ENCODE measurements around the gene SCUBE3. TPM values are rescaled to one million over a fixed set of nuclear protein-coding genes. Genes with fewer than 3 reads are reported as not detected.

The SCUBE3 gene
- total RNA-seq, 2 donors from 2014 or later = 0.12 to 0.59 TPM

- Histone ChIP-seq H3K27me3 (no peaks in the 10 kb centered on the region), H3K9me3 (no peaks in the 10 kb centered on the region), H3K27ac (no peak overlapping the region), H3K4me1 (peaks cover 0 to 17% of the 10 kb centered on the region in 2 donors), H3K36me3 (peaks cover 29% of the 10 kb centered on the region), H3K4me3 (no peak overlapping the region)
- no peak for DNase-seq (ENCODE audit: low spot score)
- TF ChIP-seq, protein P1, sequence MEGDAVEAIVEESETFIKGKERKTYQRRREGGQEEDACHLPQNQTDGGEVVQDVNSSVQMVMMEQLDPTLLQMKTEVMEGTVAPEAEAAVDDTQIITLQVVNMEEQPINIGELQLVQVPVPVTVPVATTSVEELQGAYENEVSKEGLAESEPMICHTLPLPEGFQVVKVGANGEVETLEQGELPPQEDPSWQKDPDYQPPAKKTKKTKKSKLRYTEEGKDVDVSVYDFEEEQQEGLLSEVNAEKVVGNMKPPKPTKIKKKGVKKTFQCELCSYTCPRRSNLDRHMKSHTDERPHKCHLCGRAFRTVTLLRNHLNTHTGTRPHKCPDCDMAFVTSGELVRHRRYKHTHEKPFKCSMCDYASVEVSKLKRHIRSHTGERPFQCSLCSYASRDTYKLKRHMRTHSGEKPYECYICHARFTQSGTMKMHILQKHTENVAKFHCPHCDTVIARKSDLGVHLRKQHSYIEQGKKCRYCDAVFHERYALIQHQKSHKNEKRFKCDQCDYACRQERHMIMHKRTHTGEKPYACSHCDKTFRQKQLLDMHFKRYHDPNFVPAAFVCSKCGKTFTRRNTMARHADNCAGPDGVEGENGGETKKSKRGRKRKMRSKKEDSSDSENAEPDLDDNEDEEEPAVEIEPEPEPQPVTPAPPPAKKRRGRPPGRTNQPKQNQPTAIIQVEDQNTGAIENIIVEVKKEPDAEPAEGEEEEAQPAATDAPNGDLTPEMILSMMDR (IDR thresholded peaks at IDR 0.05) = no peak
These were observed 65.0 kb downstream of the SCUBE3 start for GRCh38 chr6:35278708-35279107.

- peaks cover 42% of the 10 kb centered on the region for H3K36me3 ChIP-seq
- TF ChIP-seq, protein P1 (IDR thresholded peaks at IDR 0.05) = no peak
- no peaks in the 10 kb centered on the region for H3K27me3 ChIP-seq
- no peak overlapping the region for H3K4me3 ChIP-seq
- H3K4me1 ChIP-seq = no peaks in the 10 kb centered on the region
- H3K9me3 ChIP-seq = no peaks in the 10 kb centered on the region
- no peak overlapping the region for H3K27ac ChIP-seq
- DNase-seq (ENCODE audit: low spot score) = no peak
These were observed 67.1 kb downstream of the SCUBE3 start for GRCh38 chr6:35280903-35281302.

GRCh38 chr6:35282472-35282871 is 68.7 kb downstream of the SCUBE3 start:
- DNase-seq (ENCODE audit: low spot score) = no peak
- no peaks in the 10 kb centered on the region for H3K9me3 ChIP-seq
- peaks cover 0 to 2% of the 10 kb centered on the region in 2 donors for H3K4me1 ChIP-seq
- TF ChIP-seq, protein P1 (IDR thresholded peaks at IDR 0.05) = no peak
- no peaks in the 10 kb centered on the region for H3K27me3 ChIP-seq
- no peak overlapping the region for H3K4me3 ChIP-seq
- H3K36me3 ChIP-seq = peaks cover 56% of the 10 kb centered on the region
- H3K27ac ChIP-seq = no peak overlapping the region

DNA sequence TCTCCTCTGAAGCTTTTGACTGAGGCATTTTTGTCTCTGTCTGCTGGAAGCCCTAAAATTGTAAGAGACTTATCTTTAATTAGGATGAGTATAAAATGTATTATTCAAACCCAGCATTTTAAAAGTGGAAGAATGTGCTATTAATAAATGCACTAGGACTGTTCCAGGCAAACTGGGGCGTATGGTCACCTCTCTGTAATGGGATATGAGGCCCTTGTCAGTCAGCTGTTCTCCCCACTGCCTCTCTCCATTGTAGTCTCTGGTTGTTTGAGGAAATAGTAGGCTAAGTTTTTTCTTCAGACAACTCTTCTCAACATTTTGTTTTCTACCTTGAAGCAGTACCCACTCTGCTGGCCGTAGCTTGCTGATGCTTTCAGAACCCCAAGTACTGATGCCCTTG is 69.6 kb downstream of the SCUBE3 start:
- no peaks in the 10 kb centered on the region for H3K9me3 ChIP-seq
- no peak overlapping the region for H3K4me3 ChIP-seq
- no peak overlapping the region for H3K27ac ChIP-seq
- TF ChIP-seq, protein P1 (IDR thresholded peaks at IDR 0.05) = no peak
- peaks cover 0 to 6% of the 10 kb centered on the region in 2 donors for H3K4me1 ChIP-seq
- DNase-seq (ENCODE audit: low spot score) = no peak
- H3K36me3 ChIP-seq = peaks cover 65% of the 10 kb centered on the region
- no peaks in the 10 kb centered on the region for H3K27me3 ChIP-seq

DNA sequence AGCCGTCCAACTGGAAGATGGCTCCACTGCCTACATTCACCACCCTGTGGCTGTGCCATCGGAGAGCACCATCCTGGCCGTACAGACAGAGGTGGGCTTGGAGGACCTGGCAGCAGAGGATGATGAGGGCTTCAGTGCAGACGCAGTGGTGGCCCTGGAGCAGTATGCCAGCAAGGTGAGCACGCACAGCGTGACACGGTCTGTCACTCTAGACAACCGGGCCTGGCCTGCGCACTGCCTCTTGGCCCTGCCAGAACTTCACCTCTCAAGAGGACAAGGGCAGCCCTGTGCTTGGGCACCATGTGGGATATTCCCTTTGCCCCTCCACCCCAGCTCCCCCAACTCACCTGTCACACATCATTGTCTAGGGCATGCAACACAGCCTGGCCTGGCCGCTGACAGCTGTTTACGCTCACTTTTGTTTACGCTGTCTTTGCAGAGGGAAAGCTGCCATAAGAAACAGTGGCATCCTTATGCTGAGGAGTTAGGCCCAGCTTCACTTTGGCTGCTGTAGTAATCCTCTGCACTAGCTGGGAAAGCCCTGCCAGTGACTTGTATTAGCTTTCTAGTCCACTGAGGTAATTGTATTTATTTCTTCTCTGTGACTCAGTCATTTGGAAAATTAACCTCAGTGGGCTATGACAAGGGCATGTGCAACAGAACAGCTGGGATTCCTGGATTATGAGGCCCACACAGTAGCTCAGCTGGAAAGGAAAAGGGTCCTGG is 74.1 kb downstream of the SCUBE3 start:
- TF ChIP-seq, protein P1 (IDR thresholded peaks at IDR 0.05) = no peak
- no peak overlapping the region for H3K27ac ChIP-seq
- no peak overlapping the region for H3K4me3 ChIP-seq

GRCh38 chr6:35288834-35289233 is 75.1 kb downstream of the SCUBE3 start:
- H3K4me3 ChIP-seq = no peak overlapping the region
- H3K9me3 ChIP-seq = no peaks in the 10 kb centered on the region
- H3K27ac ChIP-seq = no peak overlapping the region
- TF ChIP-seq, protein P1 (IDR thresholded peaks at IDR 0.05) = no peak
- H3K27me3 ChIP-seq = no peaks in the 10 kb centered on the region
- H3K36me3 ChIP-seq = peaks cover 80% of the 10 kb centered on the region
- no peak for DNase-seq (ENCODE audit: low spot score)
- peaks cover 0 to 6% of the 10 kb centered on the region in 2 donors for H3K4me1 ChIP-seq

More for the DNA sequence above, 74.1 kb downstream of the SCUBE3 start:
- Histone ChIP-seq H3K4me1 (peaks cover 0 to 6% of the 10 kb centered on the region in 2 donors), H3K27me3 (no peaks in the 10 kb centered on the region), H3K36me3 (peaks cover 85% of the 10 kb centered on the region), H3K9me3 (no peaks in the 10 kb centered on the region)
- no peak for DNase-seq (ENCODE audit: low spot score)
